GM21423 (cell line): Measurements from ENCODE around the gene DEFB128.

Experiments
- ATAC-seq: cut with Tn5 transposase; IDR thresholded peaks from one replicate; pipeline ENCODE4 v1.9.1; 2021; ENCODE audit warnings: mild to moderate bottlenecking, moderate library complexity; ENCODE audit not compliant: unreplicated experiment

DEFB128 gene

GRCh38 chr20:157154-157553 lies 32.4 kb downstream of the DEFB128 start, which contains the start of gene DEFB127:
TSS of gene DEFB127 (plus strand) at chr20:157454. CDS start at chr20:157545, 91 bp downstream.
- ATAC-seq: no peak

- no peak for ATAC-seq
These were observed 37.4 kb downstream of the DEFB128 start for GRCh38 chr20:152131-152530.

- ATAC-seq: no peak
These were observed 43.6 kb downstream of the DEFB128 start for GRCh38 chr20:145877-146276.

GRCh38 chr20:142290-142689 lies 47.2 kb downstream of the DEFB128 start, which contains the start of gene DEFB126:
TSS of gene DEFB126 (plus strand) at chr20:142590. CDS start at chr20:142629, 39 bp downstream.
- ATAC-seq: no peak
